Measurements from ENCODE around the gene FAM83D.
"Not testable (repeated sequence)": the region's sequence is repeated elsewhere in the genome, so short reads cannot be mapped to it uniquely, and the experiment has no call there.

FAM83D gene

GRCh38 chr20:38935967-38936407 lies 9.8 kb downstream of the FAM83D start:
- no peak for DNase-seq

GRCh38 chr20:38937000-38937399 lies 10.8 kb downstream of the FAM83D start:
- no peak for DNase-seq

- no peak for DNase-seq
Observed at GRCh38 chr20:38937978-38938473, 11.8 kb downstream of the FAM83D start.

GRCh38 chr20:38939686-38940085 lies 13.5 kb downstream of the FAM83D start:
- DNase-seq: no peak

GRCh38 chr20:38940644-38941043 lies 14.4 kb downstream of the FAM83D start:
- DNase-seq: no peak

- DNase-seq: no peak
Observed at GRCh38 chr20:38941726-38942389, 15.6 kb downstream of the FAM83D start.

GRCh38 chr20:38945012-38945411 lies 18.8 kb downstream of the FAM83D start:
- DNase-seq: no peak

- DNase-seq: no peak
Observed at GRCh38 chr20:38946836-38947235, 20.6 kb downstream of the FAM83D start.

GRCh38 chr20:38947931-38948362 lies 21.7 kb downstream of the FAM83D start:
- DNase-seq: no peak

GRCh38 chr20:38950254-38950653 lies 24.0 kb downstream of the FAM83D start:
- DNase-seq: no peak

- no peak for DNase-seq
Observed at GRCh38 chr20:38951611-38952010, 25.4 kb downstream of the FAM83D start.

- DNase-seq: no peak
Observed at GRCh38 chr20:38952153-38952552, 25.9 kb downstream of the FAM83D start.

GRCh38 chr20:38953630-38954340 lies 27.6 kb downstream of the FAM83D start:
- no peak for DNase-seq

- DNase-seq: no peak
Observed at GRCh38 chr20:38957235-38957876, 31.1 kb downstream of the FAM83D start.

- no peak for DNase-seq
Observed at GRCh38 chr20:38957915-38958485, 31.8 kb downstream of the FAM83D start.

- DNase-seq: not testable (repeated sequence)
Observed at GRCh38 chr20:38960187-38960687, 34.0 kb downstream of the FAM83D start.

GRCh38 chr20:38961530-38962043 lies 35.4 kb downstream of the FAM83D start:
- DNase-seq: peak; percentile 69

- DNase-seq: peak; percentile 100
Observed at GRCh38 chr20:38962044-38962927, 36.1 kb downstream of the FAM83D start, which contains the start of gene DHX35. DHX35 (plus strand) TSS chr20:38962344; CDS start chr20:38962368, 24 bp downstream.

- no peak for DNase-seq
Observed at GRCh38 chr20:38962928-38963401, 36.7 kb downstream of the FAM83D start.

- DNase-seq: no peak
Observed at GRCh38 chr20:38963745-38964144, 37.5 kb downstream of the FAM83D start.

- DNase-seq: no peak
Observed at GRCh38 chr20:38965264-38965663, 39.0 kb downstream of the FAM83D start.

- no peak for DNase-seq
Observed at GRCh38 chr20:38968090-38968489, 41.9 kb downstream of the FAM83D start.
